ENCODE results near the gene FAM9A. TPM values are rescaled to one million over a fixed set of nuclear protein-coding genes. Genes with fewer than 3 reads are reported as not detected.

FAM9A gene
- total and polyA plus RNA-seq, 2 of the 8 experiments (the other 6 are each of a cell fraction or from before 2014, with no cell fraction given): not detected

GRCh38 chrX:8850478-8850877 lies 49.3 kb upstream of the FAM9A start (continued):
- TF ChIP-seq ATF3 (IDR thresholded peaks at IDR 0.05; ENCODE audit: insufficient read depth, low read depth, low read length): no peak
- TF ChIP-seq EZH2 (IDR thresholded peaks at IDR 0.05; ENCODE audit: low read depth, low read length, severe bottlenecking): no peak
- no peak for TF ChIP-seq TCF12 (IDR thresholded peaks at IDR 0.05; ENCODE audit: low read depth, low read length)

All from H1 (cell line).